ENCODE data around the gene NFKBIA.

DNA sequence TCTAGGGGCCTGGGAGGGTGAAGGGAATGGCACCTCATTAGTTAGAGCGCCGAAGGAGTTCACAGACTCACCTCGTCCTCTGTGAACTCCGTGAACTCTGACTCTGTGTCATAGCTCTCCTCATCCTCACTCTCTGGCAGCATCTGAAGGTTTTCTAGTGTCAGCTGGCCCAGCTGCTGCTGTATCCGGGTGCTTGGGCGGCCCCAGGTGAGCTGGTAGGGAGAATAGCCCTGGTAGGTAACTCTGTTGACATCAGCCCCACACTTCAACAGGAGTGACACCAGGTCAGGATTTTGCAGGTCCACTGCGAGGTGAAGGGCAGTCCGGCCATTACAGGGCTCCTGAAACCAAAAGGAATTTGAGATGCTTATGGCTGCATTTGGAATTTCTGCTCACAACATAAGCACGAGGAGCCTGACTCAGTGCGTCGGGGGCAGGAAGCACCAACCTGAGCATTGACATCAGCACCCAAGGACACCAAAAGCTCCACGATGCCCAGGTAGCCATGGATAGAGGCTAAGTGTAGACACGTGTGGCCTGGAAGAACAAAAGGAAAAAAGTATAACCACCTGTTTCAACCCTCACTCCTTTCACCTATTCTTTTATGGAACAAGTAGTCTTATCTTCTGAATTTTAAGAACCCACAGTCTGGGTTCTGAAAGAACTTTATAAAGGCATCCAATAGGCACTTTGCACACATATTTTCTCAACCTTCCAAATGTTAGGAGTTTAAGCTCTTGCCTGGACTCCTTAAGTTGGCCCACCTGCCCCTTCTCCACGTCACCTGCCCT, 2.0 kb downstream of the NFKBIA start:
- no peak for TF ChIP-seq POLR2A (IDR thresholded peaks at IDR 0.05)
- TF ChIP-seq, protein P1, sequence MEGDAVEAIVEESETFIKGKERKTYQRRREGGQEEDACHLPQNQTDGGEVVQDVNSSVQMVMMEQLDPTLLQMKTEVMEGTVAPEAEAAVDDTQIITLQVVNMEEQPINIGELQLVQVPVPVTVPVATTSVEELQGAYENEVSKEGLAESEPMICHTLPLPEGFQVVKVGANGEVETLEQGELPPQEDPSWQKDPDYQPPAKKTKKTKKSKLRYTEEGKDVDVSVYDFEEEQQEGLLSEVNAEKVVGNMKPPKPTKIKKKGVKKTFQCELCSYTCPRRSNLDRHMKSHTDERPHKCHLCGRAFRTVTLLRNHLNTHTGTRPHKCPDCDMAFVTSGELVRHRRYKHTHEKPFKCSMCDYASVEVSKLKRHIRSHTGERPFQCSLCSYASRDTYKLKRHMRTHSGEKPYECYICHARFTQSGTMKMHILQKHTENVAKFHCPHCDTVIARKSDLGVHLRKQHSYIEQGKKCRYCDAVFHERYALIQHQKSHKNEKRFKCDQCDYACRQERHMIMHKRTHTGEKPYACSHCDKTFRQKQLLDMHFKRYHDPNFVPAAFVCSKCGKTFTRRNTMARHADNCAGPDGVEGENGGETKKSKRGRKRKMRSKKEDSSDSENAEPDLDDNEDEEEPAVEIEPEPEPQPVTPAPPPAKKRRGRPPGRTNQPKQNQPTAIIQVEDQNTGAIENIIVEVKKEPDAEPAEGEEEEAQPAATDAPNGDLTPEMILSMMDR (IDR thresholded peaks at IDR 0.05), result no peak

All from heart left ventricle (tissue), 13 donors.